Measurements from ENCODE around the gene KDM4B. TPM values are rescaled to one million over a fixed set of nuclear protein-coding genes. Genes with fewer than 3 reads are reported as not detected.

Gene KDM4B
- polyA plus RNA-seq, 1 of the 3 experiments (the other 2 are of a cell fraction), result 12.2 TPM

DNA sequence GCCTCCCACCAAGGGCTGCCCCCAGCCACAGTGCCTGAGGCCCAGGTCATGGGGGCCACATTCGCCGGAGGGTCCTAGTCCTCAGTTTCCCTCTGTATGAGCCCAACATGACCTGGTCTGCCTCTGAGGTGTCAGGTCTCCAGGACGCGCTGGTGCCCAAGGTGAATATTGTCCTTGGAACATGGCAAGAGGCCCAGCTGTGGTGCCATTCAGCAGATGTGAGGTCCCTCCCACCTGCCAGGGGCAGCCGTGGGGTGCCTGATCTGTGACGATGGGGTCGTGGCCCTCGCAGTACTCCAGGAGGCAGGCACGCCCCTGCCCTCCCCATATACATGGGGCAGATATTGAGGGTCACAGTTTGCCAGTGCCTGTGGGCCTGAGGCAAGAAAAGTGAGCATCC is 151.9 kb downstream of the KDM4B start (continued):
- TF ChIP-seq CHD2 (IDR thresholded peaks at IDR 0.05; ENCODE audit: low read length, partially characterized antibody) (no peak), YY1 (IDR thresholded peaks at IDR 0.05; ENCODE audit: low read depth) (no peak)

DNA sequence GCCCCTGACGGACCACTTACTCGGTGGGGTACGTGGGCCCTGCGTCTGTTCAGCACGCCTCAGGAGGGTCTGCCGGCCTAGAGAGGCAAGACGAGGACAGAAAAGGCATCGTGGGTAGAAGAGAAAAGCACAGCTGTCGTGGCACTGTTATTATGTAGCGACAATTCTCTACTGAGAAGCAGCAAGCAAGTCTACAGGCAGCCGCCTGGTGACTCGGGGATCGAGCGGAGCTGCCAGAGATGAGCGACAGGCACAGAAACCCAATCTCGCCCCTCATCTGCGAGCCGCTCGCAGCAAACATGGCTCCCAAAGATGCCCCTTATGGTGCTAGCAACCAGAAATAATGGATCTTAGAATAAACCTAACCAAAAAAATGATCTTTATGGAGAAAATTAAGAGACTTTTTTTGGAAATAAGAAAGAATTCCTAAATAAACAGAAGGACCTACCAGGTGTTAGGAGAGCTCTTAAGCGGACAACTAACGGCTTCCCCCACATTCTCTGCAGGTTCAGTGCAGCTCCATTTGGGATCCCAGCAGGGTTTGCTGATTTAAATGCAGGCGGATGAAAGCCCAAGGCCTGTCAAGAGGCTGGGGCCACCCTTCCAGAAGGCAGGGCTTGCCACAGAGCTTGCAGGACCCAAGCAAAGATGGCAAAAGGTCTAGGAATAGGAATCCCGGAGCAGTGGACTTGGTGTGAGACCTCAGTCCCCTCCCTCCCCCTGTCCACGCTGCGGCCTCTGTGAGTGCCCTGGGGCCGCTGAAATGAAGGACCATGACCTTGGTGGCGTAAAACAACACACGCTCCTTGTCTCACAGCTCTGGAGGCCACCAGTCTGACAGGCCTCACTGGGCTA is 152.6 kb downstream of the KDM4B start:
- H3K4me1 ChIP-seq (ENCODE audit: control insufficient read depth in 1 of 2, insufficient read depth in 2 of 2, low read depth in 1 of 2, low read length in 1 of 2), result peaks cover 0 to 3% of the 10 kb centered on the region in 2 experiments; a peak in 1 of 4 replicates
- TF ChIP-seq NFIC (IDR thresholded peaks at IDR 0.05; ENCODE audit: borderline replicate concordance) (no peak), TCF12 (IDR thresholded peaks at IDR 0.05) (no peak), GATA2 (CRISPR knock-in tag; IDR thresholded peaks at IDR 0.05) (no peak), FOSL2 (IDR thresholded peaks at IDR 0.05; ENCODE audit: borderline replicate concordance, low read depth) (no peak), JUND (IDR thresholded peaks at IDR 0.05) (no peak), RFX5 (IDR thresholded peaks at IDR 0.05; ENCODE audit: low read length) (no peak), ELF1 (IDR thresholded peaks at IDR 0.05) (no peak), RCOR1 (IDR thresholded peaks at IDR 0.05; ENCODE audit: low read length) (no peak), EP300 (IDR thresholded peaks at IDR 0.05; ENCODE audit: borderline replicate concordance in 1 of 2, low read depth in 1 of 2, low read length in 1 of 2) (no peak), FOXJ3 (CRISPR knock-in tag; IDR thresholded peaks at IDR 0.05) (no peak), RAD21 (IDR thresholded peaks at IDR 0.05; ENCODE audit: low read length) (no peak), MXI1 (IDR thresholded peaks at IDR 0.05; ENCODE audit: low read depth, low read length) (no peak)
- TF ChIP-seq, protein P1, sequence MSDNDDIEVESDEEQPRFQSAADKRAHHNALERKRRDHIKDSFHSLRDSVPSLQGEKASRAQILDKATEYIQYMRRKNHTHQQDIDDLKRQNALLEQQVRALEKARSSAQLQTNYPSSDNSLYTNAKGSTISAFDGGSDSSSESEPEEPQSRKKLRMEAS (IDR thresholded peaks at IDR 0.05; ENCODE audit: low read depth), result no peak
- TF ChIP-seq, protein P2, sequence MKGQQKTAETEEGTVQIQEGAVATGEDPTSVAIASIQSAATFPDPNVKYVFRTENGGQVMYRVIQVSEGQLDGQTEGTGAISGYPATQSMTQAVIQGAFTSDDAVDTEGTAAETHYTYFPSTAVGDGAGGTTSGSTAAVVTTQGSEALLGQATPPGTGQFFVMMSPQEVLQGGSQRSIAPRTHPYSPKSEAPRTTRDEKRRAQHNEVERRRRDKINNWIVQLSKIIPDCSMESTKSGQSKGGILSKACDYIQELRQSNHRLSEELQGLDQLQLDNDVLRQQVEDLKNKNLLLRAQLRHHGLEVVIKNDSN (IDR thresholded peaks at IDR 0.05; ENCODE audit: borderline replicate concordance, low read depth), result no peak
- TF ChIP-seq, protein P3, sequence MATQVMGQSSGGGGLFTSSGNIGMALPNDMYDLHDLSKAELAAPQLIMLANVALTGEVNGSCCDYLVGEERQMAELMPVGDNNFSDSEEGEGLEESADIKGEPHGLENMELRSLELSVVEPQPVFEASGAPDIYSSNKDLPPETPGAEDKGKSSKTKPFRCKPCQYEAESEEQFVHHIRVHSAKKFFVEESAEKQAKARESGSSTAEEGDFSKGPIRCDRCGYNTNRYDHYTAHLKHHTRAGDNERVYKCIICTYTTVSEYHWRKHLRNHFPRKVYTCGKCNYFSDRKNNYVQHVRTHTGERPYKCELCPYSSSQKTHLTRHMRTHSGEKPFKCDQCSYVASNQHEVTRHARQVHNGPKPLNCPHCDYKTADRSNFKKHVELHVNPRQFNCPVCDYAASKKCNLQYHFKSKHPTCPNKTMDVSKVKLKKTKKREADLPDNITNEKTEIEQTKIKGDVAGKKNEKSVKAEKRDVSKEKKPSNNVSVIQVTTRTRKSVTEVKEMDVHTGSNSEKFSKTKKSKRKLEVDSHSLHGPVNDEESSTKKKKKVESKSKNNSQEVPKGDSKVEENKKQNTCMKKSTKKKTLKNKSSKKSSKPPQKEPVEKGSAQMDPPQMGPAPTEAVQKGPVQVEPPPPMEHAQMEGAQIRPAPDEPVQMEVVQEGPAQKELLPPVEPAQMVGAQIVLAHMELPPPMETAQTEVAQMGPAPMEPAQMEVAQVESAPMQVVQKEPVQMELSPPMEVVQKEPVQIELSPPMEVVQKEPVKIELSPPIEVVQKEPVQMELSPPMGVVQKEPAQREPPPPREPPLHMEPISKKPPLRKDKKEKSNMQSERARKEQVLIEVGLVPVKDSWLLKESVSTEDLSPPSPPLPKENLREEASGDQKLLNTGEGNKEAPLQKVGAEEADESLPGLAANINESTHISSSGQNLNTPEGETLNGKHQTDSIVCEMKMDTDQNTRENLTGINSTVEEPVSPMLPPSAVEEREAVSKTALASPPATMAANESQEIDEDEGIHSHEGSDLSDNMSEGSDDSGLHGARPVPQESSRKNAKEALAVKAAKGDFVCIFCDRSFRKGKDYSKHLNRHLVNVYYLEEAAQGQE (IDR thresholded peaks at IDR 0.05; ENCODE audit: low read depth, low read length), result no peak
- H3K9me3 ChIP-seq, result no peaks in the 10 kb centered on the region
- no peak overlapping the region for H3K4me2 ChIP-seq
- H3K27ac ChIP-seq (ENCODE audit: low read depth in 2 of 2, low read length in 1 of 2), result no peak overlapping the region
- no peak overlapping the region for H2AFZ ChIP-seq (ENCODE audit: low read depth)
- no peaks in the 10 kb centered on the region for H4K20me1 ChIP-seq (ENCODE audit: insufficient read depth)
- H3K9me2 ChIP-seq, result no peaks in the 10 kb centered on the region
- H3K79me2 ChIP-seq (ENCODE audit: insufficient read depth), result no peaks in the 10 kb centered on the region
- H3K9ac ChIP-seq, result no peak overlapping the region
- H3K4me3 ChIP-seq (ENCODE audit: low read depth in 2 of 2, low read length in 1 of 2), result no peak overlapping the region
- POLR2A ChIA-PET, result no interaction called here
- WGBS (ENCODE audit: low lambda C conversion rate), result 97% methylated on average over 28 of the region's 28 CpGs
- H3F3A ChIP-seq (replicated peaks; ENCODE audit: insufficient read depth), result no peaks in the 10 kb centered on the region
- CTCF ChIA-PET, result interaction anchor here (1.0 kb wide), 1 partner anchor 12 kb away, joined by 3 read pairs; no protein-coding TSS in a partner anchor
- no peaks in the 10 kb centered on the region for H3K27me3 ChIP-seq (ENCODE audit: insufficient read depth)
- DNase-seq, result no peak
- H3K36me3 ChIP-seq (replicated peaks in 1 of 2; ENCODE audit: control insufficient read depth in 1 of 2, insufficient read depth in 2 of 2, low read length in 1 of 2), result peaks cover 0 to 31% of the 10 kb centered on the region in 2 experiments
